Activated CD8-positive, alpha-beta memory T cell treated with anti-CD3 and anti-CD28 coated beads for 1 hour (primary cell): ENCODE data around the gene MYCBPAP.

Source experiments
- DNase-seq, 2 donors: peaks; one replicate each; pipeline ENCODE4 v3.0.0-alpha.2; 2020; ENCODE audit warnings: low read depth in 1 of 2; ENCODE audit errors: extremely low read depth in 1 of 2

MYCBPAP gene

GRCh38 chr17:50568659-50569058 is 60.4 kb downstream of the MYCBPAP start:
- no peak for DNase-seq

GRCh38 chr17:50569592-50569991 is 61.4 kb downstream of the MYCBPAP start:
- DNase-seq = no peak

- no peak for DNase-seq
Measured at GRCh38 chr17:50570032-50570431, 61.8 kb downstream of the MYCBPAP start.

DNA sequence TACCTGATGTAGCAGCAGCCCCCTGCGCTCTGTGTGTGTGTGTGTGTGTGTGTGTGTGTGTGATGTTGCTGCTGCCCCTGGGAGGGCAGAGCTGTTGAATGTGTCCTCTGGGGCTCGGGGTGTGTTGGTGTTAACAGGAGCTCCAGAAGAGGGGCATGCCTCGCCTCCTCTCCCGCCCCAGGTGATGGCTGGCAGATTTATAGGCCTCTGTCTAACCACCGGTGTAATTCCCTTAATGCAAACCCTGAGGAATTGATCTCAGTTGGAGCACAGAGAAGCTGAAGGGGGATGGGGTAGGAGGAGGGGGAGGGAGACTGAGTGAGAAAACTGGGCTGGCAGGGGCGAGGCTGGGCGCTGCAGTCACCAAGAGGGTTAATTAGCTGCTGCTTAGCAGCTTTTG is 62.3 kb downstream of the MYCBPAP start:
- DNase-seq = no peak

- DNase-seq = no peak
Measured at GRCh38 chr17:50571681-50572080, 63.4 kb downstream of the MYCBPAP start.

- no peak for DNase-seq
Measured at GRCh38 chr17:50572541-50572940, 64.3 kb downstream of the MYCBPAP start.

DNA sequence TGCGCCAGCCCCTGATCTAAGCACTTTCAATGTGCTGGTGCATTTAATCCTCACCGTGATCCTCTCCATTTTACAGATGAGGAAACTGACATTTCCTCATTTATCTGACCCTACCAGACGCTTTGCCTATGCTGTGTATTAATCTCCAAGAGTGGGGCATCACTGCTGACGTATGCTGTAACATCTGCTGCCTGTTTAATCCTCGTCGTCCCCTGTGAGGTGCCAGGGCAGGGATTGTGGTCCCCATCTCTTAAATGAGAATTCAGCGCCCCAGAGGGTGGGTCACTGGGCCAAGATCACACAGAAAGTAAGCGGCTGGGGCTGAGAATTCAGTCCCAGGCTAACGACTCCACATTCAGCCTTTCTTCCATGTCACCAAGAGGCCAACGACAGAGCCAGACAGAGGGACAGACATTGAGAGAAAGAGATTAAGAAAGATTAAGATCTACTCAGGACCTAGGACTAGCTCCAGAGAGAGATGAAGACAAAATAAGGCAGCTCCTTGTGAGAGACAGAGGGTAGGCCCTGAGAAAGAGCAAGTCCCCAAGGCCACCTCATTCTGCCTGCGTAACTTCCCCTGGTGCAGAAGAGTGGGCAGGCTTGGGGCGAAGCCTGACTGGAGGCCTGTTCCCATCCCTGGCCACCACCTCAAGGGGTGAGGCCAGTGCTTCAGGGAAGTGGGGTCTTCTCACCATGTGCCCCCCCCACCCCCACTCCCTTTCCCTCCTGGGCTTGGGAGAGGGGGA is 65.8 kb downstream of the MYCBPAP start:
- no peak for DNase-seq

DNA sequence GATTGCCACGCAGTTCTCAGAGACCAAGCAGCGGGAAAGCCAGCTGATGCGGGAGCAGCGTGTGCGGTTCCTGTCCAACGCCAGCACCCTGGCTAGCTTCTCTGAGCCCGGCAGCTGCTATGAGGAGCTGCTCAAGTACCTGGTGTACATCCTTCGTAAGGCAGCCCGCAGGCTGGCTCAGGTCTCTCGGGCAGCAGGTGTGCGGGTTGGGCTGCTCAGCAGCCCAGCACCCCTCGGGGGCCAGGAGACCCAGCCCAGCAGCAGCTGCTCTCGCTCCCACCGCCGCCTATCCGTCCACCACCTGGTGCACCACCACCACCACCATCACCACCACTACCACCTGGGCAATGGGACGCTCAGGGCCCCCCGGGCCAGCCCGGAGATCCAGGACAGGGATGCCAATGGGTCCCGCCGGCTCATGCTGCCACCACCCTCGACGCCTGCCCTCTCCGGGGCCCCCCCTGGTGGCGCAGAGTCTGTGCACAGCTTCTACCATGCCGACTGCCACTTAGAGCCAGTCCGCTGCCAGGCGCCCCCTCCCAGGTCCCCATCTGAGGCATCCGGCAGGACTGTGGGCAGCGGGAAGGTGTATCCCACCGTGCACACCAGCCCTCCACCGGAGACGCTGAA is 67.5 kb downstream of the MYCBPAP start:
- no peak for DNase-seq

GRCh38 chr17:50576864-50577263 is 68.6 kb downstream of the MYCBPAP start:
- no peak for DNase-seq

DNA sequence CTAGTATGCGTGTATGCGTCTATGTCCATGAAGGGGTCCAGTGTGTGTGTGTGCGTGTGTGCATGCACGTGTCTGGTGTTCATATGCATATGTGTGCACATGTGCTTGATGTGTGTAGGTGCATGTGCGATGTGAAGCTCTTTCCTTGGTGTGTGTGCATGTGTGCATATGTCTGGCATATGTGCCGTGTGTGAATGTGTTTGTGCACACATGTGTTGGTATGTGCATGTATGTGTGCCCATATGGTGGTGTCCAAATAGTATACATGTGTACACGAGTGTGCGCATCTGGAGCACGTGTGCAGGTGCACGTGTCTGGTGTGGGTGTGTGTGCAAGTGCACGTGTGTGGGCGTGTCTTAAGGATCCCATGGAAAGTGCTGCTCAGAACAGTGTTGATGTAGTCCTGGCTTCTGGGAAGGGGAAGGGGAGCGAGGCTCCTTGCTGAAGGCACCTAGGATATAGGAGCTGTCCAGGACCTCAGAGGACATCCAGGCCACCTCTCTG is 69.3 kb downstream of the MYCBPAP start:
- DNase-seq = no peak

GRCh38 chr17:50578173-50578572 is 69.9 kb downstream of the MYCBPAP start:
- DNase-seq = no peak

DNA sequence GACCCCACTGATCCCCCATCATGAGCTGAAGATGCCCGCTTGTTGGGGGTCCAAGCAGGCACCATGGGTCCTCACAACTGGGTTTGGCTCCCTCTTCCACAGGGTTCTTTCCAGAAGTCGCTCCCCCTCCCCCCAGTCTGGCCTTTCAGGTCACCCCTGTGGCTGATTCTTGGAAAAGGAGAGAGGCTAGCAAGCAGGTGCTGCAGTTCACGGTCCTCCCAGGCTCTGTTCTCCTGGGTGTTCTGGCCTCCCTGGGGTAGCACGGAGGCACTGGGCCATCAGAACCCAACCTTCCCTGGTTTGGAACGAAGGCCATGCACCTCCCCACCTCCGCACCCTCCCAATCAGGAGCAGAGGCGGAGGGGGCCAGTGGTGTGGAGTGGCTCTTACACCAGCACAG is 71.2 kb downstream of the MYCBPAP start:
- no peak for DNase-seq

DNA sequence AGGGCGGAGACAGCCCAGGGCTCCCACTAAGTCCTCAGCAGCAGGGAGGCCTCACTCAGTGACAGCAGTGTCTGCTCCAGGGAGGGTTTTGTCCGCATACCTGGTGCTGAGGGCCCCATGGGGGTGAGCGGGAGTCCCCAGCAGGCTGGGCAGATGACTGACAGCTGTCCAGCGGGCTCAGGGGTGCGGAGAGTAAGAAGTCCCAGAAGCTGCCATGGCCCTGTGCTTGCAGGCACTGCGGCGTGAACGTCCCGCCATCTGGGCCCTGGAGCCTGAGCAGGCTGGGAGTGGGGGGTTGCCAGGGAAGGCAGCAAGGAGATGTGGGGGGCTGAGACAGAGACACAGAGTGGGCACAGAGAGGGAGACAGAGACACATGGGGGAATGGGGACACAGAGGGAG is 72.4 kb downstream of the MYCBPAP start:
- no peak for DNase-seq
